Smooth muscle cell (in vitro differentiated cells): ENCODE measurements around the gene MAP4K3. TPM values are rescaled to one million over a fixed set of nuclear protein-coding genes. Genes with fewer than 3 reads are reported as not detected.

Experiments
- DNase-seq: peaks from one replicate; lab custom pipeline; 2025; ENCODE audit not compliant: unreplicated experiment; lab: John Stamatoyannopoulos, UW
- H2AFZ ChIP-seq: fragments of 200-600 bp; sonication (generic); 2 replicates; pipeline ENCODE4 v1.6.0; 2016; ENCODE audit warnings: antibody characterized with exemption, low read depth, mild to moderate bottlenecking
- H3F3A ChIP-seq: fragments of 200-600 bp; sonication (generic); 2 replicates; pipeline ENCODE4 v1.6.0; 2017; ENCODE audit warnings: antibody characterized with exemption, low read depth
- H3K27ac ChIP-seq: fragments of 200-600 bp; sonication (generic); 2 replicates; pipeline ENCODE4 v1.5.1; 2016; ENCODE audit warnings: low read depth, mild to moderate bottlenecking
- H3K27me3 ChIP-seq: fragments of 200-600 bp; sonication (generic); 2 replicates; pipeline ENCODE4 v1.6.1; 2016; ENCODE audit warnings: low read depth, mild to moderate bottlenecking
- H3K36me3 ChIP-seq: fragments of 200-600 bp; sonication (generic); 2 replicates; pipeline ENCODE4 v1.5.1; 2016; ENCODE audit warnings: low read depth
- H3K4me1 ChIP-seq: fragments of 200-600 bp; sonication (generic); 2 replicates; pipeline ENCODE4 v1.5.1; 2016; ENCODE audit warnings: low read depth
- H3K4me2 ChIP-seq: fragments of 200-600 bp; sonication (generic); 2 replicates; pipeline ENCODE4 v1.6.0; 2016; ENCODE audit warnings: mild to moderate bottlenecking
- H3K4me3 ChIP-seq: fragments of 200-600 bp; sonication (generic); 2 replicates; pipeline ENCODE4 v1.5.1; 2016; ENCODE audit warnings: mild to moderate bottlenecking
- H3K79me2 ChIP-seq: fragments of 200-600 bp; sonication (generic); 2 replicates; pipeline ENCODE4 v1.6.0; 2016; ENCODE audit warnings: low read depth, mild to moderate bottlenecking
- H3K9ac ChIP-seq: fragments of 200-600 bp; sonication (generic); 2 replicates; pipeline ENCODE4 v1.6.0; 2016; ENCODE audit warnings: low read depth
- H3K9me3 ChIP-seq: fragments of 200-600 bp; sonication (generic); replicated peaks from 2 replicates; pipeline ENCODE4 v1.5.1; 2016; ENCODE audit warnings: low read depth
- H4K20me1 ChIP-seq: fragments of 200-600 bp; sonication (generic); 2 replicates; pipeline ENCODE4 v1.6.0; 2016; ENCODE audit warnings: low read depth
- CTCF ChIP-seq: fragments of 200-600 bp; sonication (generic); IDR thresholded peaks from 2 replicates; pipeline ENCODE4 v1.5.1; 2017; ENCODE audit warnings: borderline replicate concordance, mild to moderate bottlenecking, antibody characterized with exemption; ENCODE audit not compliant: insufficient read depth, poor library complexity, severe bottlenecking
- WGBS: methylation state at CpG from one replicate; pipeline ENCODE4 v1.1.7; 2016; ENCODE audit warnings: low lambda C conversion rate; 5-methylcytosine and 5-hydroxymethylcytosine counted together
- polyA plus RNA-seq: library from polyadenylated mRNA; unstranded; fragments of >200 nt; fragmentation: Nextera tagmentation; extraction: Ambion mirVana; gene quantifications from 2 replicates; pipeline ENCODE4 v1.2.1, GENCODE V29; 2016
- total RNA-seq: library from RNA; depleted of rRNA; stranded (reverse); fragments of >200 nt; gene quantifications from 2 replicates; pipeline ENCODE4 v1.2.3, GENCODE V29; 2014

Gene MAP4K3
- total and polyA plus RNA-seq, 2 experiments from 2014 or later = 21.3 to 70.9 TPM

- Histone ChIP-seq H3K36me3 (no peaks in the 10 kb centered on the region), H3K4me3 (peak overlapping the region; percentile 91), H3K27ac (peak overlapping the region; percentile 91), H3K79me2 (peaks cover 48% of the 10 kb centered on the region), H3K4me1 (peaks cover 42% of the 10 kb centered on the region), H3K4me2 (peak overlapping the region; percentile 94), H3K9me3 (no peaks in the 10 kb centered on the region), H4K20me1 (peaks cover 36% of the 10 kb centered on the region), H3F3A (peaks cover 15% of the 10 kb centered on the region), H3K9ac (peak overlapping the region; percentile 96), H3K27me3 (no peaks in the 10 kb centered on the region), H2AFZ (peak overlapping the region; percentile 89)
- no peak for TF ChIP-seq CTCF
- DNase-seq = no peak
- 11% methylated on average over 28 of the region's 28 CpGs for WGBS
These were observed 624 bp upstream of the MAP4K3 start for GRCh38 chr2:39437522-39438296.

GRCh38 chr2:39435741-39436591 lies 1.1 kb downstream of the MAP4K3 start:
- Histone ChIP-seq H3K4me3 (peak overlapping the region; percentile 91), H4K20me1 (peaks cover 54% of the 10 kb centered on the region), H3K27me3 (no peaks in the 10 kb centered on the region), H3K4me2 (peak overlapping the region; percentile 94), H3K36me3 (no peaks in the 10 kb centered on the region), H3K79me2 (peaks cover 65% of the 10 kb centered on the region), H3F3A (peaks cover 15% of the 10 kb centered on the region), H3K4me1 (peaks cover 54% of the 10 kb centered on the region), H3K9ac (peak overlapping the region; percentile 96), H3K9me3 (no peaks in the 10 kb centered on the region), H3K27ac (peak overlapping the region; percentile 91), H2AFZ (no peak overlapping the region)
- 3% methylated on average over 17 of the region's 17 CpGs for WGBS
- DNase-seq = no peak
- TF ChIP-seq CTCF = no peak

GRCh38 chr2:39435234-39435633 lies 1.9 kb downstream of the MAP4K3 start:
- Histone ChIP-seq H3K4me3 (peak overlapping the region; percentile 91), H3K36me3 (no peaks in the 10 kb centered on the region), H4K20me1 (peaks cover 61% of the 10 kb centered on the region), H3F3A (peaks cover 15% of the 10 kb centered on the region), H2AFZ (no peak overlapping the region), H3K4me1 (peaks cover 60% of the 10 kb centered on the region), H3K27me3 (no peaks in the 10 kb centered on the region), H3K79me2 (peaks cover 72% of the 10 kb centered on the region), H3K4me2 (peak overlapping the region; percentile 94), H3K27ac (peak overlapping the region; percentile 91), H3K9me3 (no peaks in the 10 kb centered on the region), H3K9ac (peak overlapping the region; percentile 96)
- no peak for DNase-seq
- WGBS = 16% methylated on average over 8 of the region's 8 CpGs
- TF ChIP-seq CTCF = no peak
